PC-9 (cell line): ENCODE measurements around the gene ARMH1.

Experiments used
- CTCF ChIP-seq: fragments of 200-600 bp; sonication (generic); conservative IDR thresholded peaks from 2 replicates; pipeline ENCODE4 v1.6.1; 2017; ENCODE audit warnings: mixed run types, antibody characterized with exemption, mild to moderate bottlenecking, moderate library complexity
- EZH2 ChIP-seq: fragments of 200-600 bp; sonication (generic); IDR thresholded peaks from 2 replicates; pipeline ENCODE4 v1.8.0; 2017; ENCODE audit warnings: antibody characterized with exemption, low read depth

GRCh38 chr1:44643721-44644334 lies 30.7 kb upstream of the ARMH1 start:
- TF ChIP-seq CTCF, result no peak
- TF ChIP-seq EZH2, result no peak
